ENCODE data around the gene SLC22A15. TPM values are rescaled to one million over a fixed set of nuclear protein-coding genes. Genes with fewer than 3 reads are reported as not detected.

The SLC22A15 gene
- total and polyA plus RNA-seq, 10 of the 15 experiments (the other 5 are each of a cell fraction or from before 2014, with no cell fraction given), result 0.05 to 2.8 (median 0.13) TPM; not detected in 1

GRCh38 chr1:116115476-116116439 is 139.4 kb downstream of the SLC22A15 start:
- 36% methylated on average over 4 of the region's 4 CpGs for WGBS (ENCODE audit: insufficient coverage, insufficient replicate concordance, low lambda C conversion rate, missing lambda C conversion rate)
- SMC1A ChIA-PET (ENCODE audit: uncharacterized antibody, unreplicated experiment), result interaction anchor here (0.7 to 1.4 kb wide), 2 partner anchors 23 to 320 kb away, joined by 3 to 4 read pairs; no protein-coding TSS in a partner anchor
- FAIRE-seq (no peak), DNase-seq (ENCODE audit: low read depth, low spot score) (no peak), ATAC-seq (peak; percentile 62)
- H4K20me1 ChIP-seq (ENCODE audit: control insufficient read depth, insufficient read depth), result no peaks in the 10 kb centered on the region
- no peak overlapping the region for H3K27ac ChIP-seq (ENCODE audit: control insufficient read depth, insufficient read depth)
- no peak overlapping the region for H2AFZ ChIP-seq (ENCODE audit: control insufficient read depth, low read depth, low read length)
- CTCF ChIA-PET, result interaction anchor here (1.4 kb wide), 1 partner anchor 23 kb away, joined by 6 read pairs; no protein-coding TSS in a partner anchor
- no TSS peak for BruUV-seq (replicated peaks)
- POLR2A ChIA-PET, result interaction anchor here (0.6 to 1.4 kb wide), 3 partner anchors 9 to 441 kb away, joined by 3 read pairs; no protein-coding TSS in a partner anchor
- TF ChIP-seq EP300 (IDR thresholded peaks at IDR 0.05; ENCODE audit: borderline replicate concordance in 1 of 2, control insufficient read depth in 1 of 2, low read depth in 2 of 2, low read length in 2 of 2) (no peak; a peak in 1 of 4 replicates), BHLHE40 (IDR thresholded peaks at IDR 0.05; ENCODE audit: borderline replicate concordance in 1 of 2, low read depth in 2 of 2, low read length in 1 of 2) (peak in 1 of 2 experiments; percentile 11; a peak in 1 of 4 replicates), DPF2 (IDR thresholded peaks at IDR 0.05) (0 out of 2 replicates have a peak, but pooled peaks have one; percentile 12), HDAC6 (IDR thresholded peaks at IDR 0.05; ENCODE audit: unreplicated experiment) (no peak)
- TF ChIP-seq, protein P1, sequence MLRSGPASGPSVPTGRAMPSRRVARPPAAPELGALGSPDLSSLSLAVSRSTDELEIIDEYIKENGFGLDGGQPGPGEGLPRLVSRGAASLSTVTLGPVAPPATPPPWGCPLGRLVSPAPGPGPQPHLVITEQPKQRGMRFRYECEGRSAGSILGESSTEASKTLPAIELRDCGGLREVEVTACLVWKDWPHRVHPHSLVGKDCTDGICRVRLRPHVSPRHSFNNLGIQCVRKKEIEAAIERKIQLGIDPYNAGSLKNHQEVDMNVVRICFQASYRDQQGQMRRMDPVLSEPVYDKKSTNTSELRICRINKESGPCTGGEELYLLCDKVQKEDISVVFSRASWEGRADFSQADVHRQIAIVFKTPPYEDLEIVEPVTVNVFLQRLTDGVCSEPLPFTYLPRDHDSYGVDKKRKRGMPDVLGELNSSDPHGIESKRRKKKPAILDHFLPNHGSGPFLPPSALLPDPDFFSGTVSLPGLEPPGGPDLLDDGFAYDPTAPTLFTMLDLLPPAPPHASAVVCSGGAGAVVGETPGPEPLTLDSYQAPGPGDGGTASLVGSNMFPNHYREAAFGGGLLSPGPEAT (IDR thresholded peaks at IDR 0.05; ENCODE audit: low read depth), result peak; percentile 21; the same call in 1 of the 2 replicates
- H3K4me1 ChIP-seq (ENCODE audit: control insufficient read depth, insufficient read depth, low read length), result peaks cover 7% of the 10 kb centered on the region
- RAD21 ChIA-PET (ENCODE audit: unreplicated experiment), result no interaction called here
- intact Hi-C loops (cut with micrococcal nuclease; ENCODE audit: unreplicated experiment) (no loop called here), in situ Hi-C loops (cut with MboI) (no loop called here)
- H3K4me3 ChIP-seq, result no peak overlapping the region
- H3K4me2 ChIP-seq (ENCODE audit: control insufficient read depth, insufficient read depth), result no peak overlapping the region
- H3K36me3 ChIP-seq (ENCODE audit: control insufficient read depth in 2 of 2, insufficient read depth in 2 of 2, low read length in 1 of 2), result no peaks in the 10 kb centered on the region; a peak in 1 of 4 replicates
- H3K79me2 ChIP-seq (ENCODE audit: control insufficient read depth, insufficient read depth, low read length), result no peaks in the 10 kb centered on the region
- H3K27me3 ChIP-seq (replicated peaks in 1 of 2; ENCODE audit: control insufficient read depth in 2 of 2, insufficient read depth in 2 of 2, low read length in 1 of 2), result no peaks in the 10 kb centered on the region
- no peaks in the 10 kb centered on the region for H3K9me3 ChIP-seq (replicated peaks; ENCODE audit: control insufficient read depth, insufficient read depth, low read length)
- no peak overlapping the region for H3K9ac ChIP-seq (ENCODE audit: control insufficient read depth, insufficient read depth, low read length)

Data from GM12878 (cell line).